ENCODE measurements around the gene EGR4.
"Not testable (repeated sequence)": the region's sequence is repeated elsewhere in the genome, so short reads cannot be mapped to it uniquely, and the experiment has no call there.

EGR4 gene

DNA sequence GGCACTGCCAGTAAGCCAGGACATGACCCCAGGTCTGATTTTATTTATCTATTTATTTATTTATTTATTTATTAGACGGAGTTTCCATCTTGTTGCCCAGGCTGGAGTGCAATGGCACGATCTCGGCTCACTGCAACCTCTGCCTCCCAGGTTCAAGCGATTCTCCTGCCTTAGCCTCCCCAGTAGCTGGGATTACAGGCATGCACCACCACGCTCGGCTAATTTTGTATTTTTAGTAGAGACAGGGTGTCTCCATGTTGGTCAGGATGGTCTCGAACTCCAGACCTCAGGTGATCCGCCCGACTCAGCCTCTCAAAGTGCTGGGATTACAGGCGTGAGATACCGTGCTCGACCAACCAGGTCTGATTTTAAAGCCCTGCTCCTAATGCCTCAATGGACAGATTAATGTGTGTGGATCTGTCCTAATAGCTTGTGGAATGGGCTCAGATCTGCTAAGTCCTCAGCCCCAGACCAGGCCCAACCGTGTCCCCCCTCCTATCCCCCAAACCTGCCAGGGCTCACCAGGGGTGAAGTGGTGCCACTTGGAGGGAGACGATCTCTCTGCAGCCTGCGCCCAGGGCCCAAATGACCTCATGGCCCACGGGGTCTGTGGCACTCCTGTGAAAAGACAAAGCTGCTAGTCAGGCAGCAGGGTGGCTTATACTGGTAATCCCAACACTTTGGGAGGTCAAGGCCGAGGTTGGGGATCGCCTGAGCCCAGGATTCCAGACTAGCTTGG is 30.5 kb downstream of the EGR4 start:
- DNase-seq: not testable (repeated sequence)

DNA sequence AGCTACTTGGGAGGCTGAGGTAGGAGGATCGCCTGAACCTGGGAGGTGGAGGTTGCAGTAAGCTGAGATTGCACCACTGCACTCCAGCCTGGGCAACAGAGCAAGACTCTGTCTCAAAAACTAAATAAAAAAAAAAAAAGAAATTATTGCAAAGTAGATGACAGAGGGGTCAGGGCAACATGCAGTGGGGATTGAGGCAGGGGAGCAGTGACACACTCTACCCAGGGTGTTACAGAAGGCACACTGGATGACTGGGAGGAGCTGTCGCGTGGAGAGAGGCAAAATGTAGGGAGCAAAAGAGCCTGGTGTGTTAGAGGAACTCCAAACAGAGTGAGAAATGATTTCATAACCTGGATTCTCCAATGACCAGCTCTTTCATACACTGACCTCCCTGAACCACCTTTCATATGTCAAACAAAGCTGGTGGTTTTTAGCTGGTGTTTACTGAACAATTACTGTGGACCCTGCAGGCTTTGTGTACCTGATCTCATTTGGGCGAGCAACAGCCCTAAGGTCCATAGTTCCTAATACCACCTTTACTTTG is 31.2 kb downstream of the EGR4 start:
- no peak for DNase-seq

DNA sequence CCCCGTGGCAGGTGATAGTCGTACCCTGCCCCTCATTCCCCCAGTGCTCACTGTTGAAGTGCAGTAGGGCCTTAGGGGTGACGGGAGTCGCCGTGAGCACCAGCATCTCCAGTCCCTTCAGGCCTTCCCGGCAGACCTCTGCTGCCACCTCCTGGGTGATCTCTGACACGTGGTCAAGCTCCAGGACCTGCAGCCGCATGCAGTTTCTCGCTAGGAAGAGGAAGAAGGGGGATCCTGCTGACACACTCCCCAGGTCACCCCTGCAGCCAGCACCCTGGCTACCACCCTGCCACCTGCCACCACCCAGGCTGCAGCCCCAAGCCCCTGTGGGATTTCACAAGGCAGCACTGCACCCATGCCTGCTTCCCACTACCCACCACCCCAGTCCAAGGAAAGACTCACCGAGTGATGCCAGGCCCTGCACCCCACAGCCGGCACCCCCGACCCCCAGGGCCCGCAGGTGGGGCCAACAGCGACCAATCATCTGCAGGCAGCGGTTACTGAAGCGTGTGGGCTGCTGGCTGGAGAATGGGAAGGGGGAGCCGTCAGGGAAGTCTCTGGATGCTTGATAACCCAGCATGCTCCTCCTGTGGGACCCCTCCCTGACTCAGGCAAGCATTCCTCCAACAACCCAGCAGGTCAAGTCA is 32.9 kb downstream of the EGR4 start:
- DNase-seq: no peak

DNA sequence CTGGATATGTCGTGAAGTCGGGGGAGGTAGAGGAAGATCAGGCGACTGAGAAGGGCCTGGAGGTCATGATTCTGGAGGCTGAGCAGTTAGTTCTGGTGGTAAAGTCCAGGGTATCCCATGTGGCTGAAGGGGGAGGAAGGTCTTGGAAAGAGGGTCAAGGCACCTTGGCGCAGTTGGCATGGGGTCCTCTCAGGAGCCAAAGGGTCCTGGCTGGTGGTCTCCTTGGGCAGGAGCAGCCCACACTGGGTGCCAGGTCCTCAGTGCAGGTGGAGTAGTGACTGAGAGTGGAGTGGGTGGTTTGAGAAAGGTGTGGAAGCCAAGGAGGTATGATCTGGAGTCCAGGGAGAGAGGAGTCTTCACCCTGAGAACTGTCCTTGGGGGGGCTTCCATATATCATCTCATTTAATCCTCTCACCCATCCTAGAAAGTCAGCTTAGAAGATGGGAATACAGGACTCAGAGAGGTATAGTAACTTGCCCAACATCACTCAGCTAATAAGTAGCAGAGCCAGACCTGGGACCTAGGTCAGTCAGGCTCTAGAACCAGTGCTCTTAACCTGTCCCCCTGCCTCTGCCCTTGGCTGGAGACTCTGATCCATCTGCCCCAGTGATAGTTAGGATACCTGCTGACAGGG is 33.5 kb downstream of the EGR4 start:
- DNase-seq: no peak

DNA sequence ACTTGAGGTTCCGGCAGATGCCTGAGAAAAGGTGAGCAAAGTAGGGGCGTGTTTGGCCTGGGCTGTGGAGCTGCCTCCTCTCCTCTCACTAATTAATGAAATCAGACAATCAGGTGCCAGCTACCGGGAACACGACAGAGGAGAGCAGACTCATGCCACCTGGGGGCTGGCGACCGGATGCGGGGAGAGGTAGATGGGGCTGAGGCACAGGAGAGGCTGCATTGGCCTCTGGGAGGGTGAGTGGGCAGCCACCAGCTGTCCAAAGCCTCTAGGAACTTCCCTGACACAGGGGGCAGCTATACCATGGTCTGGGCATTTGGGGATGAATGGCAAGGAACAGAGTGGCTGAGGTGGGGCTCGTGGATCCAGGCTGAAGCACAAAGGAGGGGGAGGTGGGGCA is 34.1 kb downstream of the EGR4 start:
- DNase-seq: no peak

DNA sequence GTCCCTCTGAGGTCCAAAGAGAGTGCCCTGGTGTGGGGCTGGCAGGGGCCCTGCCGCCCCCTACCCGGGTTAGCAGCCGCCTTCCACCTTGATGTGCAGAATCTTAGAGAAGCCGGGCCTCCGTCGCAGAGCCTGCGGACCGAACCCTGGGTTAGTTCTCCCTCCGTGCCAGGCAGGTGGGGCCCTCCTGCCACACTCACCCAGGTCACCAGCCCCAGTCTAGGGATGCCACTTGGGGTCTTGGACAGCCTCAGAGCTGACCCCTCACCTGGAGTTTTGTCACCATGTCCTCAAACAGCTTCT is 34.5 kb downstream of the EGR4 start:
- DNase-seq: no peak

DNA sequence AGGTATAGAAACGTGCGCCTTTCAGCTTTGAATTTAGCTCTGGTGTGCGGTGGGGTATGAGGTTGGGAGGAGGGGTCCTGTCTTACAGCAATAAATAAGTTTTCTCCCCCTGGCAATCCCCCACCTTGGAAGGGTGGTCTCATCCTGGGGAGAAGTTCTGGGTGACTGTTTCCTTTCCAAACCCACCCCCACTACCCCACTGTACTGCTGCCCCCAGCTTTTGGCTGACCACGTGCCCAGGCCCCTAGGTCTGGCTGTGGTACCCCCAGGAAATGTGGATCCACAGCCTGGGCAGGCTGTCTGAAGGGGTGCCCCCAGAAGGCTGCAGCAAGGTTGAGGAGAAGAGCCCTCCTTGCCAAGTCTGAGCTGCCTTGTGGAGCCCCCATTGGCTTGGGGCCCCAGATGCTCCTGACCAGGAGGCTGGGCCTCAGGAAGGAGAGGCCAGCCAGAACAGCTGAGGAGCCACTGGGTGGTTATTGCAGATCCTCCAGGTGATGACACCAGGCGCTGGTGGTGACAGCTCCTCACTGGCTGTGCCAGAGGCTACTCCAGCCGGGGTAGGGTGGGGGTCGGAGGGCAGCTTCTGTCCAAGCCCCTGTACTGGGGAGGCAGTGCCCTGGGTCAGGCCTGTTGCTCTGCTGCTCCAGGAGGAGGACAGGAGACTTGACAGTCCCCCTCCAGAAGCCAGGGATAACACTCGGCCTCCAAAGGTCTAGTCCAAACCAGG is 35.0 kb downstream of the EGR4 start:
- DNase-seq: no peak

DNA sequence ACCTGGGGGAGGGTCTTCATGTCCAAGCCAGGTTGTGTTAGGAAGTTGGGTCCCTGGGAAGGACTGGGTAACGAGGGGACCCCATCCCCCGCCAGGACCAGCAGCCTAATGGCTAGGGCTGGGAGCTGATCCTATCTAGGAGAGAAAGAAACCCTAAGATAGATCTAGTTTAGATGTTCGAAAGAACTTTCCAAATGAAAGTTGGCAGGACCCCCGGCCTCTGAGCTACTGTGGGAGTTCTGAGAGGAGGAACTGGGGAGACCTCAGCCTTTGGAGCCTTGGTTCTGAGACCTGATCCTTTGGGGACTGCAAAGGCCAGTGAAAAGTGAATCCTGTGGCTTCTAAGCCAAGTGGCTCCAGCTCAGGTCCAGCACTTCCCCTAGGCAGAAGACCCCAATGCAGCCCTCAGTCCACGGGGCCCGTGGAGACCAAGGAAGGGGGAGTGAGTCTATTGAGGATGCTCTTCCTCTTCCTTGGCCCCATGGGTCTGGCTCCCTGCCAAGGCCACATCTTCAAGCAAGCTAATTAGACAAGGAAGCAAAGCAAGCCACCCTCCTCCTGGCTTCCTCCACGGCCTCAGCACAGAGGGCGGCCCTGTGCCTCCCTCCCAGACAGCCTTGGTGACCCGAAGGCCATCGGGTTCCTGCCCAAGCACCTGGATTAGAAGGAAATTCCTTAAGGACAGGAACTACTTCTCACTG is 35.8 kb downstream of the EGR4 start:
- DNase-seq: no peak

DNA sequence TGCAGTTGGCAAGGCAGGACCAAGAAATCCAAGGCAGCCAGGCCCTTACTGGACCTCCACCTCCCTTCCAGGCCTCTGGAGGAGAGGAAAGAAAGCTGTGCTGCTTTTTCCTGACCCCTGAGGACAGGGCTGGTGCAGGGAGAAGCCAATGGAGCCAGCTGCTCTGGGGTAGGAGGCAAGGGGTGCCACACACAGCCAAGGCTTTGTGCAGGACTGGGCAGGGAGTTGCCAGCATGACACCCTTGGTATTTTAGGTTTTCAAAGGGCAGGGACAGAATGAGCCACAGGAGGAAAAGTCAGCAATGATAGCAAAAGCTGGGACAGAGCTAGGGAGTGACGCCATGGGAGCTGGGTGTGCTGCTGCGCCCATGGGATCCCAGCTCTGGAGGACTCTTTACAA is 36.3 kb downstream of the EGR4 start:
- no peak for DNase-seq

DNA sequence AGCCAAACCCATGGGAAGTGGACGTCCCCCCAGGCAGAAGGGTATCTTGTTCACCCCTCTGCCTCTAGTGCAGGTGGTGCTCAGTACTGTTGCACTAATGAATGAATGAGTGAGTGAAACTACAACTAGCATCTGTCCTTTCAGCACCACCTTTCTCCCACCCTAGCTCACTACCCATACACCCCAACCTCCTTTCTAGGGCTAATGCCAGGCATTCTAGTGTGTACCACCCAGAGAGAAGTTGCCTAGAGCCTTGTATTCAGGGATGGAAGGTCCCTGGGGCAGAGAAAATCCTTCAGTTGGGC is 36.8 kb downstream of the EGR4 start:
- no peak for DNase-seq

DNA sequence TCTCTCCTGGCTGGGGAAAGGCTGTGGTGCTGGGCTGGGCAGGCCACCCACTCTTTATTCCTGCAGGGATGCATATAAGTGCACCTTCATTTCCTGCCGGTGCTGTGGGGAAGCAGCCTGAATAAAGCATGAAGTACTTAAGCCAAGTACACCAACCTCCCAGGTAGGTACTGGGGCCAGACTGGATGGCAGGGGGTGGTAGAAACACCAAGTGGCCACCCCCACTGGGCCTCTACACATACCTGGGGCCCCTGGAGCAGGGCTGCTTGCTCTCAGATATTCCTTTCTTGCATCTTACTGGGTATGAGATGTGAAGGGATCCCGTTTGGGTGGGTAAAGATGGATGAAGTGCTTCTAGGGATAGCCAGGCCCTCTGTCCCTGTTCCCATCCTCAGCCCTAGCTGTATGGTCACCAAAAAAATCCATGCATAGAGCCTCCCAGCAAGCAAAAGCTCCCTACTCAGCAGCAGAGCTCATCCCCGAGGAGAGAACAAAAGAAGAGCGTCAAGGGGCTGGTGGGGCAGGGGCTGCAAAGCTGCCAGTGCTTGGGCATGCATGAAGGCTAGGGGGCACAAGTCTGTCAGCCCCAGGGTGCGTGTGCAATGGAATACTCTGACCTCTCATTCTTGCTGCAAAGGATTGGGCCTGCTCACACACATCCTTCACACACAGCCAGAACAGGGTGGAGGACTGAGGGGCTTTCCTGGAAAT is 37.3 kb downstream of the EGR4 start:
- DNase-seq: no peak

DNA sequence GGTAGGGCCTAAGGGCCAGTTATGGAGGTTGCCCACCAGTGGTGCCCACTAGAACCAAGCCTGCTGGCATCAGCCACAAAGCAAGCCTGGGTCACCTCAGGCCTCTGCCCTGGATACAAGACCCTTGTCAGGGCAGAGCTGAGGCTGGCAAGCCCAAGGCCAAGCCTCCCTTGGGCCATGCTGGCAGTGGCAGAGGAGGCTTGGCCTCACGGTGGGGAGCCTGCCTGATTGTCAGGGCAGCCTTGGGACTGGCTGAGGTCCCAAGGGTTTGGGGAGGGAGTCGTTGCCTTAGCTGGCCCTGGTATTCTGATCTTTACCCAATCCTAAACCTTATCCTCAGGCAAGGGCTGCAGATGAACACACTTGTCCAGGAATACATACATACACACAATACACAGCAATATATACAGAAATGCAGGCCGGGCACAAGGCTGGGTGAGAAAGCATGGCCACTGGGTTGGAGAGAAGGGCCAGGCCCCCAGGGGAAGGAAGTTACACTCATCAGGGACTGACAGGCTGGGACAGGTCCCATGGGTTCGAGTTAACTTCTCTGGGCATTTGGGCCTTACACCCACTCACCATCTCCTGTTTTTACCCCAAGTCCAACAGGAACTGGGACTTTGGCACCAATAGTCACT is 38.2 kb downstream of the EGR4 start:
- no peak for DNase-seq

DNA sequence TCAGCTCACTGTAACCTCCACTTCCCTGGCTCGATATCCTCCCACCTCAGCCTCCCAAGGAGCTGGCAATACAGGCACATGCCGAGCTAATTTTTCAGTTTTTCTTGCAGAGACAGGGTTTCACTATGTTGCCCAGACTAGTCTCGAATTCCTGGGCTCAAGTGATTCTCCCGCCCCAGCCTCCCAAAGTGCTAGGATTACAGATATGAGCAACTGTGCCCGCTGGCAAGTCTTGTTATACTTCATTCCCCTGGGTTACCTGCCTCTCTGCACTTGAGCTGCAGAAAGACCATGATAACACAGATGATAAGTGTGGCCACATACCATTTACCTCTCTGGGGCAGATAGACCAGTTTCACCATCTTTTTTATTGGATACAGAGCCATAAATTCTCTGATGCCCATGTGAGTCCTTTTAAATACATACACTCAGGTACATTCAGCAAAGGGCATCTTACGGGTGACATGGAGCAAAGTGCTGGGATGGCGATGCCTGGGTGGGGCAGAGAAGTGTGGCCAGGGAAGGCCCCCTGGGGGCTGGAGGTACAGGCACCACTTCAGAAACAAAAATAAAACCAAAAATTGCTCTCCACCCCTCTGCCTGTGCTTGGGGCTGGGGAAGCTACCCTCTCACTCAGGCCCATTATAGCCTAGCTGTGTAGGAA is 38.9 kb downstream of the EGR4 start:
- DNase-seq: no peak

DNA sequence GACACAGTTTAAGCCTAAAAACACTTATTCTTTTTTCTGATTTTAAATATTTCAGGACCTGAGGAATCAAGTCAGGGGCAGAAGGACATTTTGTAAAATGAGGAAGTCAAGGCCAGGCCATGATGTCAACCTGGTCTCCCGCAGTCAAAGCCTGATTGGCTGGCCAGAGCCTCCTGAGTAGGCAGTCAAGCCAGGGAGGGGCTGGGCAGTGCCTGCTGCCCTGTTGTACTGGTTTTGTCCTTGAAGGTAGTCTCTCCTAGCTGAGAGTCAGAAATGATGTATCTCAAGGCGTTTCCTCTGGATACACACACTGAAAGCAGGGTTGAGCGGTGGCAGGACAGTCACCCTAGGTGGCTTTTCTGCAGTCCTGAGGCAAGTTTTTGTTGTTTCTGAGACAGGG is 39.4 kb downstream of the EGR4 start:
- DNase-seq: no peak

DNA sequence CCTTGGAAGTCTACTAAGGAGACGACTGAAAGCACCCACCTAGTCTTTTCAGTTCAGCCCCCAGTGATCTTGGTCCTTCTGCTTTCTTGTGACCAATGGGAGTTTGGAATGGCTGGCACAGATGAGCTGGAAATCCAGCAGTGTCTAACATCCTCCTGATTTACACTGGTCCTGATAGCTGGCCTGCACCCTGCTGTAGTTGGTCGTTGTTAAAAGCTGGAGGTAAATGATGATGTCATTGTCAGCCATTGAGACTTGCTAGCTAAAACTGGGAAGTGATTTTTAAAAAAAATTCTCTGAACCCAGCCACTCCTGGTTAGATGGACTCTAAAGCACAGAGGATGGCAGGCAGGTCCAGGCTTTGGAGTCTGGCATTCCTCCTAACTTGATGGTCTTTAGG is 39.9 kb downstream of the EGR4 start:
- no peak for DNase-seq

DNA sequence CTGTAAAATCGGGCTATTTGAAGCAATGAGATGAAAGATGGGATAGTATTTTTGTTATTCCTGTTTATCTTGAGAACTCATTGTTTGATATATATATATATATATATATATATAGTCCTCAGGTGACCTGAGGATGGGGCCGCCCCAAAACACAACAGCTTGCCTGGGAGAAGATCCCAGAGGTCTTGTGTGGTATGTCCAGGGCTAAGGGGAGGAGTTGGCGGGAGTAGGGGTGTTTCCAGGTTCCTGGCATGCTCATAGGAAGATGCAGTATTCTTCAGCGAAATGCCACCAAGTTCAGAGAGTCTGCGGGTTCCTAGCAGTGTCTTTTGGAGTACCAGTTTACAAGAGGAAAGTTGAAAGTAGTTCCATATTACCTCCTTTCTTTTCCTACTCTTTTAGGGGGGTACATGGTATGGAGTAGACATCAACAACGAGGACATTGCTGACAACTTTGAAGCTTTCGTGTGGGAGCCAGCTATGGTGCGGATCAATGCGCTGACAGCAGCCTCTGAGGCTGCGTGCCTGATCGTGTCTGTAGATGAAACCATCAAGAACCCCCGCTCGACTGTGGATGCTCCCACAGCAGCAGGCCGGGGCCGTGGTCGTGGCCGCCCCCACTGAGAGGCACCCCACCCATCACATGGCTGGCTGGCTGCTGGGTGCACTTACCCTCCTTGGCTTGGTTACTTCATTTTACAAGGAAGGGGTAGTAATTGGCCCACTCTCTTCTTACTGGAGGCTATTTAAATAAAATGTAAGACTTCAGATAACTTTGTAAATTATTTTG is 40.9 kb downstream of the EGR4 start:
- no peak for DNase-seq

DNA sequence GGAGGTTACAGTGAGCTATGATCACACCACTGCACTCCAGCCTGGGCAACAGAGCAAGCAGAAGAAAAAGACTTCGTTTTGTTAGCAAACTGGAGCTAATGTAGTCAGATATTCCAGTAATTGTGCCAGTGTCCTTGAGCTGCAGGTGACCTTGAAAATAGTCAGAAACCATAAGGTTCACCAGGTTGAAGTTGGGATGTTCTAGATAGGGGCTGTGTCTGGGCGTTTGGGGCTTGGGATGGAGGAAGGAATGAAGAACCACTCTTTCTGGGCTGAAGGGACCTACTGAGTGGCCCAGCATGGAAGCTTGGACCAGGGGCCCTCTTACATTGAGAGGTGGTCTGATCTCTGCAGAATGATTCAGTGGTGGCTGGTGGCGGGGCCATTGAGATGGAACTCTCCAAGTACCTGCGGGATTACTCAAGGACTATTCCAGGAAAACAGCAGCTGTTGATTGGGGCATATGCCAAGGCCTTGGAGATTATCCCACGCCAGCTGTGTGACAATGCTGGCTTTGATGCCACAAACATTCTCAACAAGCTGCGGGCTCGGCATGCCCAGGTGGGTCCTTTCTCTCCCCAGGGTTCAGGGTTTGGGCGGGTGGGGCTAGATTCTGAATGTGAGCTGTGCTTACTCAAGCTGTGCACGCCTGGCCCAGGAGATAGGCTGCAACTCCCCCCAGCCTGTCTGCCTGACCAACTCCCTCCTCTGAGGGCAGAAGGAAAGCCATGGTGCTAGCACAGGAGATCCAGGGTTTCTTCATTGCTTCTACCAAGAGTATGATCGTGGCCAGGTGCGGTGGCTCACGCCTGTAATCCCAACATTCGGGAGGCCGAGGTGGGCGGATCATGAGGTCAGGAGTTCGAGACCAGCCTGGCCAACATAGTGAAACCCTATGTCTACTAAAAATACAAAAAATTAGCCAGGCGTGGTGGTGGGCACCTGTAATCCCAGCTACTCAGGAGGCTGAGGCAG is 42.2 kb downstream of the EGR4 start:
- no peak for DNase-seq

DNA sequence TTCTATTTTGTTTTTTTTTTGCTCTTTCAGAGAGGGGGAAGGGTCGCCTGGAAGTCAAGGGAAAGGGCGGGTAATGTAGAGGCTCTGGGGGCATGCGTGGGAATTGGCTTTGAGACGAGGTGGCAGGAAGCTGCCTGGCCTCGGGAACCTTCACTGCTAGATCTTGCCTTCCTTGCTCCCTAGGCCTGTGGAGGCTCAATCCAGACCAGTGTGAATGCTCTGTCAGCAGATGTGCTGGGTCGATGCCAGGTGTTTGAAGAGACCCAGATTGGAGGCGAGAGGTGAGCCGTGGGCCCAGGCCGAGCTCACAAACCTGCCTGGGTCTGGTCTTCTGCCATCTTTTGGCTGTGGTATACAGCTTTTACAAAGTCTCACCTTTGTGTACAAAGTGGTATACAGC is 43.7 kb downstream of the EGR4 start:
- no peak for DNase-seq

DNA sequence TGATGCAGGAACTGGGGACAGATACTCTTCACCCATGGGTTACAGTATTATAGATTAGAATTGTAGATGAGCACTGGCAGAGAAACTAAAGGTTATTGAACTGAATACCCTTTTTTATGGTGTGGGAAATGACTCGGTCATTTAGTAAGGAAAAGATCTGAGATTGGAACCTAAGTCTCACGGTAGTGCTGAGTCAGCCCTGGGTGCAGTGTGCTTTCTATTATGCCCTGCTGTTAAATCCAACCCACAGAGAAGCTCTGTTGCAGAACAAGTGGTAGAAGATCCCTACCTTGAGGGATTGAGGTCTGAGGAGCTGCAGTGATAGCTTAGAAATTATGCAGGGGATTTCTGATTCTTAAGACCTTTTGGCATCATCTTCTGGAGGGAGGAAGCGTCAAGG is 46.5 kb downstream of the EGR4 start:
- DNase-seq: no peak
